22Rv1 (cell line): ENCODE results near the gene HPCA.

Experiments
- CTCF ChIP-seq: fragments of 450-650 bp; IDR thresholded peaks from 2 replicates; pipeline ENCODE4 v1.5.1; 2017; ENCODE audit warnings: mild to moderate bottlenecking
- ZFX ChIP-seq: fragments of 450-650 bp; IDR thresholded peaks from 2 replicates; pipeline ENCODE4 v1.6.1; 2017; ENCODE audit warnings: antibody characterized with exemption, borderline replicate concordance

GRCh38 chr1:32929366-32929765, 43.1 kb downstream of the HPCA start:
- no peak for TF ChIP-seq CTCF
- no peak for TF ChIP-seq ZFX
